GM19455 (cell line): ENCODE data around the gene SEZ6L.

Experiments
- ATAC-seq: cut with Tn5 transposase; IDR thresholded peaks from one replicate; pipeline ENCODE4 v1.9.1; 2021; ENCODE audit not compliant: unreplicated experiment

The SEZ6L gene

DNA sequence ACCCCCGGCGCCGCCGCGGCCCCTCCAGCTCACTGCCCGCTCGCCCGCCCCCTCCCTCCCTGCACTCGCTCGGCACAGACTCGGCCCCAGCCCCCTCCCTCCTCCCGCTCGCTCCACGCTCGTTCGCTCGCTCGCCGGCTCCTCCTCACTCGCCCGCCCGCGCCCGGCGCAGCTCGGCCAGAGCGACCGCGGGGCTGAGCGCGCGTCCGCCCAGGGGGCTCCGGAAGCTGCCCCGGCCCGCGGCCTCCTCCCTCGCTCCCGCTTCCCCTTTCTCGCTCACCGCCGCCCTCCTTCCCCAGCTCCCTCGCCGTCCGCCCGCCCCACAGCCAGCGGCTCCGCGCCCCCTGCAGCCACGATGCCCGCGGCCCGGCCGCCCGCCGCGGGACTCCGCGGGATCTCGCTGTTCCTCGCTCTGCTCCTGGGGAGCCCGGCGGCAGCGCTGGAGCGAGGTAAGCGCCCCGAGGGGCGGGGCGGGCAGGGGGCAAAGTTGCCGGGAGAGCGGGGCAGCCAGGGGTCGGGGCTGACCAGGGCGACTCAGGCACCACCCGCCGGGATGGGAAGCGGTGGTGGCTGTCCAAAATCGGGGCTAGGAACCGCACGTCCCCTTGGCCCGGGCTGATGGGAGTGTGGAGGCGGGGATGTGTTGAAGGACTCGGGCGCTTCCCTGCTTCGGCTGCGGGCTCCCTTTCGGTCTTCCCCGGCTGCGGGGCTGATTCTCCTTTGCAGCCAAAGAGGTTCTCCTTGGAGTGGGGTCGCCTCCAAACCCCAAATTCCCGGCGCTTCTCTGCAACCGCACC lies at the start of gene SEZ6L:
TSS of gene SEZ6L (plus strand) at position 148 of the 797 bp plus-strand sequence. CDS start at position 356, 208 bp downstream.
- ATAC-seq = no peak

DNA sequence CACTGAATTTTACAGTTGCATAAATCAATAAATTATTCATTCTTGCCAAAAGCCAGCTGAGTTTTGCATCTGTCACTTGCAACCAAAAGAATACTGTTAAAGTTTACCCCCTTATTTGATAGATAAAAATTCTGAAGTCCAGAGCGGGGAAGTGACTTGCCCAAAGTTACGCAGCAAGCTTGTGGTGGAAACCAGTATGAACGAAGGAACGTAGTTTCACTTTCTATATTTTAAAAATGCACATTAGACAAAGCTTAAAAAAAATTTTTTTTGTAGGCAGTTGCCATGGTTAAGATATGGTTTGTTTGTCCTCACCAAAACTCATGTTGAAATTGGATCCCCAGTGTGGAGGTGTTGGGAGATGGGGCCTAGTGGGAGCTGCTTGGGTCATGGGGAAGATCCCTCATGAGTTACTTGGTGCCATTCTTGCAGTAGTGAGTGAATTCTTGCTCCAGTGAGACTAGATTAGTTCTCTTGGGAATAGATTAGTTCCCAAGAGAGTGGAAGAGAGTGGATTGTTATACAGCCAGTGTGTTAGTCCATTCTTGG lies 46.3 kb upstream of the SEZ6L start:
- ATAC-seq = no peak

DNA sequence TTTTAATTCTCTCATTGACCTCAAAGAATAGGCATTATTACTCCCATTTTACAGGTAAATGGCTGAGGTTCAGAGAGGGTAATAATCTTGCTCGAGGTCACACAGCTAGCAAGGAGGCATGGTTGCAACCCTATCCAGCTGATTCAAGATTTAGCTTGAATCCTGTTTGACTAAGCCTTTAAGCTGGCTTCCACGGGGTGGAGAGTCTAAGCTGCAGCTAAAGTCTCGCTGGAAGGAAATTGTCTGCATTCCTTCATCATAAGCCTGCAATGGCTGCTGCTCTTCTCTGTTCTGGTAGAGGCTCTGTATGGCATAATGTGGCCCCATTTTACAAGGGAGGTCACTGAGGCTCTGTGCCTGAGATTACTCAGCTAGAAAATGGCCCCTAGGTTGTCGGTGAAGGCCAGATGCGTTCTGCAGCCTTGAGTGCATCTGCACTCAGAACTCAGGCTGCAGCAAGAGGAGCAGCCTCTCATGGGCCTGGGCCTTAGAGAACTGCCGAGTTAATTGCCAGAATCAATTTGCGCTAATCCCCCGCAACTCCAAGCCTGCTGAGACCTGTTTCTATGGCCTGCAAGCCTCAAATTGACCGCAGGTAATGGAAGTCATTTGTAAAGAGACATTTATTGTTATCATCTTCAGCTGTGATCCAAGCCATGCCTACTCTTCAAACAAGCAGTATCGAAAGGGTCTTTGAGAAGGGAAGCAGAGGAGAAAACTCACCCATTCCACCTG lies 44.1 kb upstream of the SEZ6L start:
- no peak for ATAC-seq

DNA sequence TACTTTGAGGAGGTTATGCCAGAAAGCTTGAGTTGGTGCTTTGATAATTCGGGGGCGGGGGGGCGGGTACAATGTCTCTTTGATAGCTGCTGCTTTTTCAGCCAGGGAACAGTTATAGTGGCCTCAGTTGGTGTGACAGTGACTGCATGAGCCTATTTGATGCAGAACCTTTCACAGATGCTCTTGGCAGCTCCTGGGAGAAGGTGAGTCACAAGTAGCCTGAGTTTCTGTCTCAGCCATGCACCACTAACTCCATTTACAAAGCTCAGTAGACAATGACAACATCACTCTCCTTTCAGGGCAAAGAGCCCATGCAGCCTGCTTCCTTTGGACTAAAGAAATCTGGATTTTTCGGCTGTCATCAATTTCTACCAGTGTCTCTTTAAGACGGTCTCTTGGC lies 42.1 kb upstream of the SEZ6L start:
- ATAC-seq = no peak

DNA sequence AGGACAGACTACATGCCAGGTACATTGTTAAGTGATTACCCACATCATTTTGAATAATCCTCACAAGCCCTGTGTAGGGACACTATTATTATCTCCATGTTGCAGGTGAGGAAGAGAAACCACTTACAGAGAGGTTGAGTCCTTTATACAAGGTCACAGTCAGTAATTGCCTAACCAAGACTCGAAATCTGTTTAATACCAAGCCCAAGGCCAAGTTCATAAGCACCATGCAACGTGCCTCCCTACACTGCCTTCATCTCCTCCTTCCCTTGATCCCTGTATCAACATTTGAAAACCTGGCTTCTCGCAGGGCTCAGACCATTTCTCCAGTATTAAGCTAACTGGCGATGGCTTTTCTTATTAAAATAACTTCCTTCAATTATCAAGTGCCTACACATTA lies 41.7 kb upstream of the SEZ6L start:
- ATAC-seq = no peak

DNA sequence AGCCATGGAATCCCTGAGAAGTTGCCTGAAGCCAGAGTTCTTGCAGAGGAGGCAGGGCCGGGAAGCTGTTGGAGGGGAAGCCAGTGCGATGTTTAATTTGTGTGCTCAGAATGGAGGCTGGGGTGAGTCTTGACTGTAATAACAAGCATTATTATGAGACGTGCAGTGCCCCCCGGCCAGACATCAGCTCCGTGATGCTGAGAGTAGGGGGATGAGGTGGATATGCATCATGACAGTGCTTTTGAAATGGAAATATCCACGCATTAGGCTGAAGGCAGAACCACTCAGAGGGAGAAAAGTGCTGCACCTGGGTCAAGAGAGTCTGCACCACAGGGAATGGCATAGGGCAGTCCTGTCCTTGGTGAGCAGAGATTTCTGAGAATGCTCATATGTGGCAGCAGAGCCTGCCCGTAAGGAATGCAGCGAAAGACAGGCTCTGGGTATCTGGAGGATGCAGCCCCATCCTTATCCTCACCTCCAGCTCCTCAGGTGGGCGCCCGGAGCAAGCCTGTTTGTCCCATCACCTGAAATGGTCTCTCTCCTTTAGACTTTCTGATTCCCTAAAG lies 37.6 kb upstream of the SEZ6L start:
- no peak for ATAC-seq

DNA sequence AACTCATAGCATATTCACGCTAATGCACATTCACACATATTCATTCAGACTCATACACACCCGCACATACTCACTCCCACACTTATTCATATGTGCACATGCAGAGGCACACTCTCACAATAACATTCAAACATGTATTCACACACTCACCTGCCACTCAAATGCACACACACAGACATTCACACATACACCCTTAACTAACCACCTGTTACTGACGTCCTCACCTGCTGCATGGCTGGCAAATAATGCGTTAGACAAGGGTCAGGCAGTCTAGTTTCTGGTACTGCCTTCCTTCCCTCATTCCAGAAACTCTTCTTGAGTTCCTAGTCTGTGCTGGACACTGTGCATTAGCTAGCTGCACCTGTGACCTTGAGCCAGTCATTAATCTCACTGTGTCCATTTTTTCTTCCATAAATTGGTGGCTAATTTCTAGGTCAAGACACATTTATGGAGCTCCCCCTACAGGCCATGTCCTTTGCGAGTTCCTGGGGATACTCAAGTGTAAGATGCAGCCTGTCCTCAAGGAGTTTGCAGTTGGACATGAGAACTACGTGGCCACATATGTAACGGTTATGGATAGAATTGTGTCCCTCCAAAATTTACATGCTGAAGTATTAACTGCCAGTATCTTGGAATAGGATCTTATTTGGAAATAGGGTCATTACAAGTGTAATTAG lies 34.5 kb upstream of the SEZ6L start:
- no peak for ATAC-seq

DNA sequence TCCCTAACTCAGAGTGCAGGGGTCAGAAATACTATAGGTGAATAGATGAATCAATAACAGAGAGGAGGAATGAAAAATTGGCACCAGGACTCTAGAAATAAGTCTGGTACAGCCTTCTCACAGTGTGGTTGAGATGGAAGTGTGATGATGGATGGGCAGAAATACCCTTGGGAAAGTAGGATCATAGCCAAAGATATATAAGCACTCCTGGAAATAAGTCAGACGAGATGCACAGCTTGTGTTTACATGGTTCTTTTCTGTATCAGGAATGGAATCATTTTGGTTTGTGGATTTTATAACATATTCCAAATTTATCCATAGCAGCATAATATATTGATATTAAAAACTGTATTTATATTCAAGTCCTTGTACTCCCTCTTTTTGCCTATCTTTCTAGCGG lies 33.5 kb upstream of the SEZ6L start:
- no peak for ATAC-seq

DNA sequence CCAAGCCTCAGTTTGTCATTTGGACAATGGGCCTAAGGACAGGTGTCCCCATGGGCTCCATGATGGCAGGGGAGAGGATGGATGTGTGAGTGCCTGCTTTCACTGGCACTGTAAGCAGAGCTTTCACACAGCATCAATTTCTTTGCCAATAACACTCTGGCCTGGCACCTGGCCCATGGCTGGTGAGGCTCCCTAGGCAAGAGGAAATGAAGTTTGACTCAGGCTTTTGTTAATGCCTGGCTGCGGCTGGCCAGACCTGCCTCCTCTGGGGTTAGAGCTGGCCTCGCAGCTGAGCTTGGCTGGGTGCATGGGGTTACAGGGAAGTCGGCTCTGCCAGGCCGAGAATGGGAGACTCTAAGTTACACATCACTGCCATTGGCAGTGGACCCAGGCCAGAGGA lies 30.0 kb upstream of the SEZ6L start:
- ATAC-seq = no peak

DNA sequence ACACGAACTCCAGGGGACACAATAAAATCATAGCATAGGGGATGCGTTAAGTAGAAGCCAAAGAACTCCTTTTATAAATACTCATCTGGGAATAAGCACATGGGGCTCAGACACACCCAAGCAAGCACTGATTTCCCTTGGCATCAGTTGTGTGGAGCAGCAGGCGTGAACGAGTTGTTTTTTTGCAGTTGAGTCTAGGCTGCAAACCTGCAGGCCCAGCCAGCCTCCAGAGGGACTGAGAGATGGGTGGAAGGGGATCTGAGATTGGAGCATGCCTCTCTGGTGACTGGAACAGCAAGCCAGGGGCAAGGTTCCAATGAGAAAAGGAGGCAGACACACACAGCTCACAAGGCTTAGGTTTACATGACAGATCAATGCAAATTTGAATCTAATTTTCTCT lies 27.4 kb upstream of the SEZ6L start:
- no peak for ATAC-seq

DNA sequence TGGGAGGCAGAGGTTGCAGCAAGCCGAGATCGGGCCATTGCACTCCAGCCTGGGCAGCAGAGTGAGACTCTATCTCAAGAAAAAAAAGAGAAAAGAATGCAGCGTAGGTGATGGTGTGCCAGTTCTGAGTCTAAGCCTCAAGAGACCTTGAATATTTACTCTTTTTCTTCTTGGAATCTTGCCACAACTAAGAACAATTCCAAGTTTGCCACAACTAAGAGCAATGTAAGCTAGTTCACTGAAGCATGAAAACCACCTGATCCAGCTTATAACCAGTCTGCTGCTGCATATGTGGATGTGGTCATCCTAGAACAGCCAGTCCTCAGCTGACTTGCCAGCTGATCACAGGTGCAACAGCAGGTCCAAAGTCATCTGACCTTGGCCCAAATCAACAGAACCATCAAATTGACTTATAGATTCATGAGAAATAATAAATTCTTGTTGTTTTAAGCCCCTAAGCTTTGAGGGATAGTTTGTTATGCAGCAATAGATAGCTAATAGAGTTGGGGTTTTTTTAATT lies 25.4 kb upstream of the SEZ6L start:
- no peak for ATAC-seq

DNA sequence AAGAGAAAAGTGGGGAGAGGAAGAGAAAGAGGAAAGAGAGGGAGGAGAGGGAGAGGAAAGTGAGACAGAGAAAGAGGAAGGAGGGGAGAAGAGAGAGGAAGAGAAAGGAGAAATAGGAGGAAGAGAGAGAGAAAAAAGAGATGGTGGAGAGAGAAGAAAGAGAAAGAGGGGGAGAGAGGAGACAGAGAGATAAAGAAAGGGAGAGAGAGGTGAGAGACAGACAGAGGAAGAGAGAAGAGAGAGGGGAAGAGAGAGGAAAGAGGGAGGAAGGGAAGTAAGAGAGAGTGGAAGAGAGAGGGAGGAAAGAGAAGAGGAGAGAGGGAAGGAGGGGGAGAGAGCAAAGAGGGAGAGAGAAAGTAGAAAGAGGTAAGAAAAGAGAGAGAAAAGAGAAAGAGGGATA lies 9.4 kb upstream of the SEZ6L start:
- ATAC-seq = no peak

DNA sequence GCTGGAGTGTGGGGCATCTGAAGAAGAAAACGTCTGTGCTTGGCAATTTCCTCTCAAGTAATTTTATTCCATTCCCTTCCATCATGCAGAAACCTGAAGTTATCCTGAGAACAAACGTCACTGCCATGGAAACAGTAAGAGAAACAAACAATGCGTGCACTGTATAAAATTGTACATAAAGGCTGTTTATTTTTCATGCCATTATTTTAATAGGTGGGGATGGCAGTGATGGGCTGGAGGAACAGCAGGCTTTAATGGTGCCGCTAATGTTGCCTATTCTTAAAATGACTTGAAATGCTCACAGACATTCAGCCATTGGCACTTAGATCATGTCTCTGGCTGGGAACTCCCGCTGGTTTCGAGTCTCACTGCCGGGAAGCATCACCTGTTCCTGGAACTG lies 7.5 kb upstream of the SEZ6L start:
- ATAC-seq = no peak

DNA sequence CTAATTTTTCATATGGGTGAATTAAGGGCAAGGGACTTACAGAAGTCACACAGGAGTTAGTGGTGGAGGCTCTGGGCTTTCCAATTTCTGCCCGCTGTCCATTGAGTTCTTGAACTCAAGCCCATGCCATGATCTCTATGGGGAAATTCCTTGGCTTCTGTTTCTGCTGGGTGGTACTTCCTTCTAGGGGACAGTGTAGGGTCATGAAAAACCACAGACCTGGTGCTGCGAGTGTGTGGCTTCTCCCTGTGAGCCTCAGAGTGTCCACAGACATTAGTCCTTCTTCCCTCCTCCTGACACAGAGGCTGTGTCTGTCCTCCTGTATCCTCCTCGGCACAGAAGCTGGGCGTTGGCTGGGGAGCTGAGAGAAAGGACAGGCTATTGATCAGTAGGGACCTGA lies 6.3 kb upstream of the SEZ6L start:
- no peak for ATAC-seq

DNA sequence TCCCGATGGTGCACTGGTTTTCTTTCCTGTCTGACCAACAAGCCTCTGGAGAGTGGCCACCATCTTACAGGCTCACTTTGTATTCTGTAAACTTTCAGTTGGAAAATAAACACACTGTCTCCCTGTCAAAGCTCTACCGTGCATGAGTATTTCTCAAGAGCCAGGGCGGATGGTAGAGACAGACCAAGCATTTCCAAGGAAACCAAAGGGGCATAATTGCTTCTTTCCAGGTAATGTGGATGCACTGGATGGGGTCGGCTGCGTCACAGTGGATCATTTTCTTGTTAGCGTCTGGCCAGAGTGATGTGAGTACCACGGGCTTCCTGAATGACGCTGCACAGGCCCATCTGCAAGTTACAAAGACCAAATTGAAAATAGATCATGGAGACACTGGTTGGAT lies 5.1 kb upstream of the SEZ6L start:
- ATAC-seq = no peak

DNA sequence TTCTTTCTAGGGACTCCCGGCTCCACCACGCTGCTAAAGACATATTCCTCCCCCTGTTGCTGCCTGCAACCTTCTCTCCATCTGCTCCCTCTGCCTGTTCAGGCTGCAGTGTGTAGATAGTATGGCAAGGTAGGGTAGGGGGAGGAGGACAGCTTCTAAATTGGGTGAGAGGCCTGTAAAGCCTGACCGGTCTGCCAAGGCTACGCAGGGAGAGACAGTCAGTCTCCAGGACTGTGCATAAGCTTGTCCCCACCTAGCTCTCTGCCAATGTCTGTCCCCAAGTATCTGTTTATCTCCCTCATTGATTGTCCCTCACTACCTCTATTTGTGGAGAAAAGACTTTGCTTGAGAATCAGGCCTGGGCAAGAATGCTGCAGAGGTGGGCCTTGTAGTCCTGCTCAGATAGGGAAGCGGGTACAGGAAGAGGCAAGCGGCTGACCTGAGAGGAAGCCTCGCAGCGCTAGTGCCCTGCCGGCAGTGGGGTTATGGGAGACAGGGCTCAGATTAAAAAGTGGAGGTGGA lies 871 bp upstream of the SEZ6L start:
- ATAC-seq = no peak

DNA sequence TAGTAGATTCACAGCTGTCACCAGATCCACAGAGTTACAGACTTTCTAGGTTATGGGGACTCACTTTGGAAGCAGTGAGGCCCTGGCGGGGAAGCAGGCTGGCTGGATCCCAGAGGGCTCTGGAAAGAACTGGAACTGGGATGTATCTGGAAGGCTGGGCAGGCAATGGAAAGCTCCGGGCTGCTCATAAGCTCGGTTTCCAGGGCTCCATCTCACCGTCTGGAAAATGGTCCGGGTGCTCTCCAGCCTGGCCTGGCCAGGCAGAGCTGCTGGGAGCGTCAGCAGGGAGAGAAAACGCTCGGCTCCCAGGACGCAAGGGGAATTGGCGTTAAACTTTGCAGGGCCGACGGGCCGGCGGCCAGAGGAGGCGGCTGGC lies 335 bp upstream of the SEZ6L start:
- no peak for ATAC-seq

DNA sequence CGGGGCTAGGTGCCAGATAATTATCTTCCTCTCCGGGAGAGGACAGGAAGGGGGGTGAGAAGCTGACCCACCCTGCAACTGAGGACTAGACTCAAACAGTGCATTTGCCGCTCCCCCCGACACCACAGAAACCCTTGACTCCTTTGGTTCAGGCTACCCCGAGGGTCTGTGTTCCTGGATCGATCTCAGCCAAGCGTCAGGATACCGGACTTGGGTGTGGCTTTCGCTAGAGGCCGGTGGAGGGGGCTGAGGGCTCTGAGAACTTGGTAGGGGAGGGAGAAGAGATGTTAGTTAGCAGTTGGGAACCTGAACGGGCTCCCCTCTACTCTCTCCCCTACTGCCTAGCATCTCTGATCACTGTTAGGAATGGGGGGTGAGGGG lies 840 bp downstream of the SEZ6L start:
- no peak for ATAC-seq

DNA sequence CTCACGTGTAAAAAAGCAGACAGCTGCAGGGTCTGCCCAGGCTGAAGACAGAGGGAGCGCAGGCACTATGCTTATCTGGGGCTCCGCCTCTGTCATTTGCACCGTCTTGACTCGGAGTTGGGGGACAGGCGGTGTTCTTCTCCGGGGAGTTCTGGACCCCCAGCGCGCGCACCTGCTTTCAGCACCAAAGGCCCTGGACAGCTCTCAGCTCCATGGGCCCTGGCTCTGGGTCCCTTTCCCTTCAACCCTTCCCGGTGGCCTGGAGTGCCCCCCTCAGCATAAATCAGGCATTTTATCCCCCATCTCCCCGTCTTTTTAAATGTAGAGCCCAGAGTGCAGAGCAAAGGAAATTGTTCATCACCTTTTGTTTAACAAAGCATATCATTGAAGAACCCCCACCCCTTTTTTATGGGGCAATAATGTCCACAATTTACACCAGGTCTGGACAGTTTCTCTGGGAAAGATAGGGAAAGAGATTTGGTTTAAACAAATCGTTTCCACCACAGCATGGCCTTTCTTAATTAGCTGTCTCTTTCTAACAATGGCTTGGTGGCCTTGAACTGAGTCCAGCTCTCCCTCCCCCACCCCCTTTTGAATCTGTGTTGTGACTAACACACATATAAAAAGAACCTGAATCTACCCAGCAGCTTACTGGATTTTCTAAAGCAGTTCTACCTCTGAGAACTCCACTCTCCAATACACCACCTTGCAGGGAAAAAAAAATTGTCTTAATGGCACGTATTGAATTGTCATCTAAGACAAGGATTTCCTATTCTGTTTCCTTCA lies 1.7 kb downstream of the SEZ6L start:
- no peak for ATAC-seq

DNA sequence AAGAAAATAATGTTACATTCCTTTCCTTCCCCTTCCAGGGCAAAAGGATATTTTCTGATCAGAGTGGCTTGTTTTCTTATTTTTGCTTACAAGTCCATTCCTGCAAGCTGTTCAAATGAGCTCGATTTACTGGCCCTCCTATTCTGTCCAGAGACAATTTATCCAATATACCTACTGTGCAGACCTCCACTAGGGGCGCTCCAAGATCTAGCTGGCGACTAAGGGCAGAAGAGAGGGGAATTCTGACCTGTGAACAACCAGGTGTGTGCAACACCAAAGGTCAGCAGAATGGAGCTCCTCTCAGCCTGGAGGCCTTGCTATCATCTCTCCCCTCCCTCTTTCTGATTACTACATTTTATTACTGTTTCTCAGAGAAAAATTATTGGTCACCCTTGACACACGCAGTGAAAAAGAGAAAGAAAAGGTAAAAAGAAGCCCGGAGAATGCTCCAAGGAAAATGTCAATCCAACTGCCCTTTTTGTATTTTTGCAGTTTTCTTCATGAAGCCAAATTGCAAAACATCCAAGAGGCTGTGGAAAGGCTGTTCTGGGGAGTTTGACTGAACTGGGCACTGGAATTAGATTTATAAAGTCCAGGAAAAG lies 3.2 kb downstream of the SEZ6L start:
- no peak for ATAC-seq
